MM.1S (cell line): Measurements from ENCODE around the gene ATCAY.

Source experiments
- DNase-seq: peaks from one replicate; pipeline ENCODE4 v3.0.0-alpha.2; 2015
- H2AFZ ChIP-seq: fragments of 300-600 bp; sonication (generic); 2 replicates; pipeline ENCODE4 v1.6.0; 2016; ENCODE audit warnings: antibody characterized with exemption, low read length
- H3F3A ChIP-seq: fragments of 300-600 bp; sonication (generic); 2 replicates; pipeline ENCODE4 v1.6.1; 2016; ENCODE audit warnings: mild to moderate bottlenecking, antibody characterized with exemption, low read length, moderate library complexity, mixed read lengths; ENCODE audit not compliant: insufficient read depth
- H3K27ac ChIP-seq: fragments of 300-600 bp; sonication (generic); 2 replicates; pipeline ENCODE4 v1.5.1; 2016; ENCODE audit warnings: mild to moderate bottlenecking, low read length
- H3K27me3 ChIP-seq: fragments of 300-600 bp; sonication (generic); replicated peaks from 2 replicates; pipeline ENCODE4 v1.6.0; 2016; ENCODE audit warnings: low read length; ENCODE audit not compliant: insufficient read depth
- H3K36me3 ChIP-seq: fragments of 300-600 bp; sonication (generic); replicated peaks from 2 replicates; pipeline ENCODE4 v1.6.1; 2016; ENCODE audit warnings: mild to moderate bottlenecking, low read length, mixed read lengths; ENCODE audit not compliant: insufficient read depth
- H3K4me1 ChIP-seq: fragments of 300-600 bp; sonication (generic); 2 replicates; pipeline ENCODE4 v1.6.1; 2016; ENCODE audit warnings: low read length, mixed read lengths
- H3K4me2 ChIP-seq: fragments of 300-600 bp; sonication (generic); 2 replicates; pipeline ENCODE4 v1.6.0; 2016; ENCODE audit warnings: low read depth, low read length
- H3K4me3 ChIP-seq: fragments of 300-600 bp; sonication (generic); 2 replicates; pipeline ENCODE4 v1.5.1; 2016; ENCODE audit warnings: low read length, mixed read lengths
- H3K79me2 ChIP-seq: fragments of 300-600 bp; sonication (generic); 2 replicates; pipeline ENCODE4 v1.6.1; 2016; ENCODE audit warnings: mixed run types, low read length, mixed read lengths
- H3K9ac ChIP-seq: fragments of 300-600 bp; sonication (generic); 2 replicates; pipeline ENCODE4 v1.6.1; 2016; ENCODE audit warnings: low read length, mixed read lengths
- H3K9me2 ChIP-seq: fragments of 300-600 bp; sonication (generic); replicated peaks from 2 replicates; pipeline ENCODE4 v1.6.1; 2016; ENCODE audit warnings: mild to moderate bottlenecking, low read length, mixed read lengths; ENCODE audit not compliant: insufficient read depth
- H3K9me3 ChIP-seq: fragments of 300-600 bp; sonication (generic); replicated peaks from 2 replicates; pipeline ENCODE4 v1.6.1; 2016; ENCODE audit warnings: mild to moderate bottlenecking, low read length, mixed read lengths; ENCODE audit not compliant: insufficient read depth
- H4K20me1 ChIP-seq: fragments of 300-600 bp; sonication (generic); 2 replicates; pipeline ENCODE4 v1.6.1; 2016; ENCODE audit warnings: mild to moderate bottlenecking, low read length, moderate library complexity, mixed read lengths; ENCODE audit not compliant: insufficient read depth
- EZH2 ChIP-seq: fragments of 300-600 bp; sonication (generic); optimal IDR thresholded peaks from 2 replicates; pipeline ENCODE3; 2017; ENCODE audit warnings: low read depth, mild to moderate bottlenecking, antibody characterized with exemption, low read length, mixed read lengths
- EZH2phosphoT487 ChIP-seq: fragments of 300-600 bp; sonication (generic); IDR thresholded peaks from 2 replicates; pipeline ENCODE4 v1.6.1; 2018; ENCODE audit warnings: antibody characterized with exemption, low read length
- TF ChIP-seq, protein P1 (sequence below): fragments of 300-600 bp; sonication (generic); IDR thresholded peaks from 2 replicates; pipeline ENCODE4 v1.5.1; 2016; ENCODE audit warnings: antibody characterized with exemption, low read length, mixed read lengths

The ATCAY gene, protein sequence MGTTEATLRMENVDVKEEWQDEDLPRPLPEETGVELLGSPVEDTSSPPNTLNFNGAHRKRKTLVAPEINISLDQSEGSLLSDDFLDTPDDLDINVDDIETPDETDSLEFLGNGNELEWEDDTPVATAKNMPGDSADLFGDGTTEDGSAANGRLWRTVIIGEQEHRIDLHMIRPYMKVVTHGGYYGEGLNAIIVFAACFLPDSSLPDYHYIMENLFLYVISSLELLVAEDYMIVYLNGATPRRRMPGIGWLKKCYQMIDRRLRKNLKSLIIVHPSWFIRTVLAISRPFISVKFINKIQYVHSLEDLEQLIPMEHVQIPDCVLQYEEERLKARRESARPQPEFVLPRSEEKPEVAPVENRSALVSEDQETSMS

DNA sequence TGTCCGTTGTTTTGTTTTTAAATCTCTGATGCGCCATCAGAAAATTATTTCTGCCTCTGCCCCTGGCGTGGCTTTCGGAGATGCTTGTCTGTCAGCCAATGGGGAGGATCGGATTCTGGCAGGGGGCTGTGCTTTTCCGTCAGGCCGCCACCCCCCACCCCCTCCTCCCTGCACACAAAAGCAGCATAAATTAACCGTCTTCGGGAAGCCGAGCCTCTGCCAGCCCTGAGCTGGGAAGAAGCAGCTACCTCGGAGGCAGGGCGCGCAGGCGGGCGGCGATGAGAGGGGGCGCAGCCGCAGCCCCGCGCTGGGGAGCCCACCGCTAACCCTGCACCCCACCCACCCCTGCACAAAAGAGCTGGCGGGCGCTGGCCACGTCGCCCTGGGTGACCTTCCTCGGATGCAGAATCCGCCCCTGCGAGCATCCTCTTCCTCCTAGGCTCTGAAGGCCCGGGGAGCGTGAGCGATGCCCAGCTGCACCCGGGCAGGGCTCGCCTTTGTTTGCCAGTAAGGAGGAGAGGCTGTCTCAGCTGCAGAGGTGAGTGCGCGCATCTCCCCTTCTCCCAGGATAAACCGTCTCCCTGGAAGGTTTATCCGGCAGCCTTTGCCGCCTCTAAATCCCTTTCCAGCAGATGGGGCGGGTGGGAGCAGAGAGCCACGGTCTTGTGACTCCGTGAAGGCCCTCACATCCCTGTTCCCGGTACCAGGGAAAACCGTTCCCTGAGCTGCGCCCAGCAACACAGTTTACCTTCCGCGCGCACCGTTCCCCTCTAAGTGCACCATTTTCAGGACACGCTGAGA lies at the start of gene ATCAY:
ATCAY (plus strand) TSS at position 215 of the 801 bp plus-strand sequence. CDS start 5,083 bp downstream, outside the sequence.
- no peak within 1 kb of the TSS for H3K4me2 ChIP-seq
- no peaks in the 10 kb centered on the region for H3K79me2 ChIP-seq
- no peaks in the 10 kb centered on the region for H3F3A ChIP-seq
- TF ChIP-seq EZH2phosphoT487, result no peak
- no peak for TF ChIP-seq EZH2
- TF ChIP-seq, protein P1, sequence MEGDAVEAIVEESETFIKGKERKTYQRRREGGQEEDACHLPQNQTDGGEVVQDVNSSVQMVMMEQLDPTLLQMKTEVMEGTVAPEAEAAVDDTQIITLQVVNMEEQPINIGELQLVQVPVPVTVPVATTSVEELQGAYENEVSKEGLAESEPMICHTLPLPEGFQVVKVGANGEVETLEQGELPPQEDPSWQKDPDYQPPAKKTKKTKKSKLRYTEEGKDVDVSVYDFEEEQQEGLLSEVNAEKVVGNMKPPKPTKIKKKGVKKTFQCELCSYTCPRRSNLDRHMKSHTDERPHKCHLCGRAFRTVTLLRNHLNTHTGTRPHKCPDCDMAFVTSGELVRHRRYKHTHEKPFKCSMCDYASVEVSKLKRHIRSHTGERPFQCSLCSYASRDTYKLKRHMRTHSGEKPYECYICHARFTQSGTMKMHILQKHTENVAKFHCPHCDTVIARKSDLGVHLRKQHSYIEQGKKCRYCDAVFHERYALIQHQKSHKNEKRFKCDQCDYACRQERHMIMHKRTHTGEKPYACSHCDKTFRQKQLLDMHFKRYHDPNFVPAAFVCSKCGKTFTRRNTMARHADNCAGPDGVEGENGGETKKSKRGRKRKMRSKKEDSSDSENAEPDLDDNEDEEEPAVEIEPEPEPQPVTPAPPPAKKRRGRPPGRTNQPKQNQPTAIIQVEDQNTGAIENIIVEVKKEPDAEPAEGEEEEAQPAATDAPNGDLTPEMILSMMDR, result no peak
- no peak for DNase-seq
- H3K9ac ChIP-seq, result no peak within 1 kb of the TSS
- H3K27ac ChIP-seq, result no peak within 1 kb of the TSS
- no peak within 1 kb of the TSS for H2AFZ ChIP-seq
- no peak within 1 kb of the TSS for H3K4me3 ChIP-seq
- H3K36me3 ChIP-seq, result no peaks in the 10 kb centered on the region
- H3K27me3 ChIP-seq, result peaks cover 92% of the 10 kb centered on the region
- no peaks in the 10 kb centered on the region for H3K4me1 ChIP-seq
- H3K9me2 ChIP-seq, result no peaks in the 10 kb centered on the region
- H4K20me1 ChIP-seq, result 0 out of 2 replicates have a peak, but pooled peaks cover 3% of the 10 kb centered on the region
- H3K9me3 ChIP-seq, result no peaks in the 10 kb centered on the region

DNA sequence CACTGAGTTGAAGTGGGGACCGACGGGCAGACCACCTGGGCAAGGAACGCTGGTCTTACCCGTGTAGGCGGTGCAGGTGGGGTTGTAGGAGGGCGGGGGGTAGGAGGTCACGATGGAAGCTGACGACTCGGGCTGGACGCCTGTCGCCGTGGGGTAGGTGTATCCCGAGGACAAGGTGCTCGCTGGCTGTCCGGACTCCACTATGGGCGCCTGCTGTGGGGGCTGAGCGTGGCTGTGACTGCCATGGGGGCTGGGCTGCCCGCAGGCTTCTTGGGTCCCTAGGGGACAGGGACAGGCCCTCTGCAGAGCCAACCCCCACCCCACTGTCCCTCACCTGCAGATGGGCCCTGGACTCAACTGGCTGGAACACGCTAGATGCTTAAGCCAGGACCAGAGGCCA lies 48.9 kb upstream of the ATCAY start:
- H3K79me2 ChIP-seq, result no peaks in the 10 kb centered on the region
- no peaks in the 10 kb centered on the region for H4K20me1 ChIP-seq
- H3K9me3 ChIP-seq, result no peaks in the 10 kb centered on the region
- TF ChIP-seq EZH2phosphoT487, result no peak
- TF ChIP-seq, protein P1, result no peak
- no peak for TF ChIP-seq EZH2
- no peak overlapping the region for H3K27ac ChIP-seq
- H3K4me2 ChIP-seq, result no peak overlapping the region
- no peak overlapping the region for H3K4me3 ChIP-seq
- no peaks in the 10 kb centered on the region for H3F3A ChIP-seq
- no peak overlapping the region for H2AFZ ChIP-seq
- H3K27me3 ChIP-seq, result peaks cover 87% of the 10 kb centered on the region
- H3K9me2 ChIP-seq, result no peaks in the 10 kb centered on the region
- no peak overlapping the region for H3K9ac ChIP-seq
- no peak for DNase-seq
- no peaks in the 10 kb centered on the region for H3K36me3 ChIP-seq
- H3K4me1 ChIP-seq, result no peaks in the 10 kb centered on the region

DNA sequence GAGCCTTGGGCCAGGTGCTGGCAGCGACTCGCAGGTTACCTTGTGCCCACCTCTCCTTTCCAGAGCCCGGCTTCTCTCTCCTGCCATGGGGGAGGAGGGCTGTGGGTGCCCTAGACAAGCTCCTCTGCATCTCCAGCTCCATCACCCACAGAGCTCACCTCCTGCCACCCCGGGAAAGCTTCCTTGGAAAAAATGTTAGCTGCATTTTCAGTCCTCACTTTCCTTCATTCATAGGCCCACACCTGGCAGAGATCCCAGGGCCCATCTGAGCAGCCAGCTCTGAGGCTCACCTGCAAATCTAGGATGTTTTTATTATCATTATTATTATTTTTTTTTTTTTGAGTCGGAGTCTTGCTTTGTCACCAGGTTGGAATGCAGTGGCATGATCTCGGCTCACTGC lies 48.5 kb upstream of the ATCAY start:
- Histone ChIP-seq H3K4me2 (no peak overlapping the region), H3K9me3 (no peaks in the 10 kb centered on the region), H3F3A (no peaks in the 10 kb centered on the region), H2AFZ (no peak overlapping the region), H3K27me3 (peaks cover 87% of the 10 kb centered on the region), H3K36me3 (no peaks in the 10 kb centered on the region), H3K9ac (no peak overlapping the region), H4K20me1 (no peaks in the 10 kb centered on the region), H3K4me3 (no peak overlapping the region), H3K4me1 (no peaks in the 10 kb centered on the region), H3K9me2 (no peaks in the 10 kb centered on the region), H3K27ac (no peak overlapping the region), H3K79me2 (no peaks in the 10 kb centered on the region)
- TF ChIP-seq EZH2 (no peak), EZH2phosphoT487 (no peak)
- TF ChIP-seq, protein P1, result no peak
- no peak for DNase-seq
